ENCODE results near the gene MYDGF.

The MYDGF gene

DNA sequence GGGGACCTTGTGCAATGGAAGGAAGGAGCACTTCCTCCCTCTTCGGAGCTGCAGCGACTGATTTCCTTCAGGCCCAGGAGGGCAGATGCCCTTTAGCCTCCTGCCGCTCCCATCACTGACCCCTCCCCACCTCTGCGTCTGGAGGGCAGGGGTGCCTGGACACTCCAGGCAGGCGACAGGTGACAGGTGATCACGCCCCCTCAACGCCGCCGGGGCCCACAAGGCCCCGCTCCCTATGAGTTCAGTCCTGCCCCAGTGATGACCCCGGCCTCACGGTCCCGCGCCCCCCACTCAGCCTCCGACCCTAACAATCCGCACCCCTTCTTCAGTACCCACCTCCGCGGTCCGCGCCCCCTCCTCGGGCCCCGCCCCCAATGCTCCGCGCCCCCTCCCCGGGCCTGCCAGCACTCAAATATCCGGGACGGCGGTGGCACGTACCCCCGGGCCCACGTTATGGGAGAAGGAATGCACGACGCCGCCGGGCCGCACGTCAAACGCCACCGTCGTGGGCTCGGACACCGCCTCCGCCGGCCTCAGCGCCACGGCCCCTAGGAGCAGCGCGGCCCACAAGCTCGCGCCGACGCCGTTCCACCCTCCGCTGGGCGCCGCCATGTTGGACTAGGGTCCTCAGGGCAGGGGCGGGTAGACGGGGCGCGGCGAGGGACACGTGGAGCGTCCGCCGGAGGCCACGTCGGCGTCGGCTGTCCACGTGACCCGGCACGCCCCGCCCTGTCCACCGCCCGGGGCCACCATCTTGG, at the start of gene MYDGF (continued):
- TF ChIP-seq ZNF184 (tag by site-specific recombination; IDR thresholded peaks at IDR 0.05) (no peak), ZNF23 (tag by site-specific recombination; IDR thresholded peaks at IDR 0.05; ENCODE audit: borderline replicate concordance) (no peak), ZNF571 (tag by site-specific recombination; IDR thresholded peaks at IDR 0.05) (no peak), ZNF623 (tag by site-specific recombination; IDR thresholded peaks at IDR 0.05) (no peak), ZBTB8A (tag by site-specific recombination; IDR thresholded peaks at IDR 0.05) (no peak), ZNF596 (tag by site-specific recombination; IDR thresholded peaks at IDR 0.05) (no peak), ZNF2 (tag by site-specific recombination; IDR thresholded peaks at IDR 0.05) (no peak; the same call in 1 of the 2 replicates), ZNF132 (tag by site-specific recombination; IDR thresholded peaks at IDR 0.05; ENCODE audit: borderline replicate concordance) (no peak), ZSCAN30 (tag by site-specific recombination; IDR thresholded peaks at IDR 0.05) (peak; percentile 25; the same call in 1 of the 2 replicates), ZBTB17 (tag by site-specific recombination; IDR thresholded peaks at IDR 0.05) (no peak), ZNF266 (tag by site-specific recombination; IDR thresholded peaks at IDR 0.05; ENCODE audit: low read depth) (no peak), HOXA7 (CRISPR knock-in tag; IDR thresholded peaks at IDR 0.05; ENCODE audit: borderline replicate concordance) (no peak), KLF1 (tag by site-specific recombination; IDR thresholded peaks at IDR 0.05) (no peak), ZNF394 (tag by site-specific recombination; IDR thresholded peaks at IDR 0.05; ENCODE audit: borderline replicate concordance) (no peak), ZNF701 (tag by site-specific recombination; IDR thresholded peaks at IDR 0.05) (no peak), ZNF621 (tag by site-specific recombination; IDR thresholded peaks at IDR 0.05) (no peak), ZBTB26 (tag by site-specific recombination; optimal IDR thresholded peaks at IDR 0.05) (peak; percentile 75), ZNF670 (tag by site-specific recombination; IDR thresholded peaks at IDR 0.05; ENCODE audit: low read depth) (no peak), BCL11B (tag by site-specific recombination; IDR thresholded peaks at IDR 0.05; ENCODE audit: low read depth) (no peak), ZNF324 (tag by site-specific recombination; IDR thresholded peaks at IDR 0.05) (no peak)
- TF ChIP-seq, protein P1, sequence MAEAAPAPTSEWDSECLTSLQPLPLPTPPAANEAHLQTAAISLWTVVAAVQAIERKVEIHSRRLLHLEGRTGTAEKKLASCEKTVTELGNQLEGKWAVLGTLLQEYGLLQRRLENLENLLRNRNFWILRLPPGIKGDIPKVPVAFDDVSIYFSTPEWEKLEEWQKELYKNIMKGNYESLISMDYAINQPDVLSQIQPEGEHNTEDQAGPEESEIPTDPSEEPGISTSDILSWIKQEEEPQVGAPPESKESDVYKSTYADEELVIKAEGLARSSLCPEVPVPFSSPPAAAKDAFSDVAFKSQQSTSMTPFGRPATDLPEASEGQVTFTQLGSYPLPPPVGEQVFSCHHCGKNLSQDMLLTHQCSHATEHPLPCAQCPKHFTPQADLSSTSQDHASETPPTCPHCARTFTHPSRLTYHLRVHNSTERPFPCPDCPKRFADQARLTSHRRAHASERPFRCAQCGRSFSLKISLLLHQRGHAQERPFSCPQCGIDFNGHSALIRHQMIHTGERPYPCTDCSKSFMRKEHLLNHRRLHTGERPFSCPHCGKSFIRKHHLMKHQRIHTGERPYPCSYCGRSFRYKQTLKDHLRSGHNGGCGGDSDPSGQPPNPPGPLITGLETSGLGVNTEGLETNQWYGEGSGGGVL (tag by site-specific recombination; IDR thresholded peaks at IDR 0.05), result peak; percentile 51
- TF ChIP-seq, protein P2, sequence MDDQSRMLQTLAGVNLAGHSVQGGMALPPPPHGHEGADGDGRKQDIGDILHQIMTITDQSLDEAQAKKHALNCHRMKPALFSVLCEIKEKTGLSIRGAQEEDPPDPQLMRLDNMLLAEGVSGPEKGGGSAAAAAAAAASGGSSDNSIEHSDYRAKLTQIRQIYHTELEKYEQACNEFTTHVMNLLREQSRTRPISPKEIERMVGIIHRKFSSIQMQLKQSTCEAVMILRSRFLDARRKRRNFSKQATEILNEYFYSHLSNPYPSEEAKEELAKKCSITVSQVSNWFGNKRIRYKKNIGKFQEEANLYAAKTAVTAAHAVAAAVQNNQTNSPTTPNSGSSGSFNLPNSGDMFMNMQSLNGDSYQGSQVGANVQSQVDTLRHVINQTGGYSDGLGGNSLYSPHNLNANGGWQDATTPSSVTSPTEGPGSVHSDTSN (CRISPR knock-in tag; IDR thresholded peaks at IDR 0.05), result peak; percentile 12; the same call in 1 of the 2 replicates
- TF ChIP-seq, protein P3, sequence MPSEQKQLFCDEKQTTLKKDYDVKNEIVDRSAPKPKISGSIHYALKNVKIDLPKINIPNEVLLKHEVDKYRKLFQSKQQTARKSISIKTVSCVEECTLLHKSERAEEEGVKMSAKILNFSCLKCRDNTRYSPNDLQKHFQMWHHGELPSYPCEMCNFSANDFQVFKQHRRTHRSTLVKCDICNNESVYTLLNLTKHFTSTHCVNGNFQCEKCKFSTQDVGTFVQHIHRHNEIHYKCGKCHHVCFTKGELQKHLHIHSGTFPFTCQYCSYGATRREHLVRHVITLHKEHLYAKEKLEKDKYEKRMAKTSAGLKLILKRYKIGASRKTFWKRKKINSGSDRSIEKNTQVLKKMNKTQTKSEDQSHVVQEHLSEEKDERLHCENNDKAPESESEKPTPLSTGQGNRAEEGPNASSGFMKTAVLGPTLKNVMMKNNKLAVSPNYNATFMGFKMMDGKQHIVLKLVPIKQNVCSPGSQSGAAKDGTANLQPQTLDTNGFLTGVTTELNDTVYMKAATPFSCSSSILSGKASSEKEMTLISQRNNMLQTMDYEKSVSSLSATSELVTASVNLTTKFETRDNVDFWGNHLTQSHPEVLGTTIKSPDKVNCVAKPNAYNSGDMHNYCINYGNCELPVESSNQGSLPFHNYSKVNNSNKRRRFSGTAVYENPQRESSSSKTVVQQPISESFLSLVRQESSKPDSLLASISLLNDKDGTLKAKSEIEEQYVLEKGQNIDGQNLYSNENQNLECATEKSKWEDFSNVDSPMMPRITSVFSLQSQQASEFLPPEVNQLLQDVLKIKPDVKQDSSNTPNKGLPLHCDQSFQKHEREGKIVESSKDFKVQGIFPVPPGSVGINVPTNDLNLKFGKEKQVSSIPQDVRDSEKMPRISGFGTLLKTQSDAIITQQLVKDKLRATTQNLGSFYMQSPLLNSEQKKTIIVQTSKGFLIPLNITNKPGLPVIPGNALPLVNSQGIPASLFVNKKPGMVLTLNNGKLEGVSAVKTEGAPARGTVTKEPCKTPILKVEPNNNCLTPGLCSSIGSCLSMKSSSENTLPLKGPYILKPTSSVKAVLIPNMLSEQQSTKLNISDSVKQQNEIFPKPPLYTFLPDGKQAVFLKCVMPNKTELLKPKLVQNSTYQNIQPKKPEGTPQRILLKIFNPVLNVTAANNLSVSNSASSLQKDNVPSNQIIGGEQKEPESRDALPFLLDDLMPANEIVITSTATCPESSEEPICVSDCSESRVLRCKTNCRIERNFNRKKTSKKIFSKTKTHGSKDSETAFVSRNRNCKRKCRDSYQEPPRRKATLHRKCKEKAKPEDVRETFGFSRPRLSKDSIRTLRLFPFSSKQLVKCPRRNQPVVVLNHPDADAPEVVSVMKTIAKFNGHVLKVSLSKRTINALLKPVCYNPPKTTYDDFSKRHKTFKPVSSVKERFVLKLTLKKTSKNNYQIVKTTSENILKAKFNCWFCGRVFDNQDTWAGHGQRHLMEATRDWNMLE (tag by site-specific recombination; conservative IDR thresholded peaks at IDR 0.05; ENCODE audit: low read depth), result no peak
- TF ChIP-seq, protein P4, sequence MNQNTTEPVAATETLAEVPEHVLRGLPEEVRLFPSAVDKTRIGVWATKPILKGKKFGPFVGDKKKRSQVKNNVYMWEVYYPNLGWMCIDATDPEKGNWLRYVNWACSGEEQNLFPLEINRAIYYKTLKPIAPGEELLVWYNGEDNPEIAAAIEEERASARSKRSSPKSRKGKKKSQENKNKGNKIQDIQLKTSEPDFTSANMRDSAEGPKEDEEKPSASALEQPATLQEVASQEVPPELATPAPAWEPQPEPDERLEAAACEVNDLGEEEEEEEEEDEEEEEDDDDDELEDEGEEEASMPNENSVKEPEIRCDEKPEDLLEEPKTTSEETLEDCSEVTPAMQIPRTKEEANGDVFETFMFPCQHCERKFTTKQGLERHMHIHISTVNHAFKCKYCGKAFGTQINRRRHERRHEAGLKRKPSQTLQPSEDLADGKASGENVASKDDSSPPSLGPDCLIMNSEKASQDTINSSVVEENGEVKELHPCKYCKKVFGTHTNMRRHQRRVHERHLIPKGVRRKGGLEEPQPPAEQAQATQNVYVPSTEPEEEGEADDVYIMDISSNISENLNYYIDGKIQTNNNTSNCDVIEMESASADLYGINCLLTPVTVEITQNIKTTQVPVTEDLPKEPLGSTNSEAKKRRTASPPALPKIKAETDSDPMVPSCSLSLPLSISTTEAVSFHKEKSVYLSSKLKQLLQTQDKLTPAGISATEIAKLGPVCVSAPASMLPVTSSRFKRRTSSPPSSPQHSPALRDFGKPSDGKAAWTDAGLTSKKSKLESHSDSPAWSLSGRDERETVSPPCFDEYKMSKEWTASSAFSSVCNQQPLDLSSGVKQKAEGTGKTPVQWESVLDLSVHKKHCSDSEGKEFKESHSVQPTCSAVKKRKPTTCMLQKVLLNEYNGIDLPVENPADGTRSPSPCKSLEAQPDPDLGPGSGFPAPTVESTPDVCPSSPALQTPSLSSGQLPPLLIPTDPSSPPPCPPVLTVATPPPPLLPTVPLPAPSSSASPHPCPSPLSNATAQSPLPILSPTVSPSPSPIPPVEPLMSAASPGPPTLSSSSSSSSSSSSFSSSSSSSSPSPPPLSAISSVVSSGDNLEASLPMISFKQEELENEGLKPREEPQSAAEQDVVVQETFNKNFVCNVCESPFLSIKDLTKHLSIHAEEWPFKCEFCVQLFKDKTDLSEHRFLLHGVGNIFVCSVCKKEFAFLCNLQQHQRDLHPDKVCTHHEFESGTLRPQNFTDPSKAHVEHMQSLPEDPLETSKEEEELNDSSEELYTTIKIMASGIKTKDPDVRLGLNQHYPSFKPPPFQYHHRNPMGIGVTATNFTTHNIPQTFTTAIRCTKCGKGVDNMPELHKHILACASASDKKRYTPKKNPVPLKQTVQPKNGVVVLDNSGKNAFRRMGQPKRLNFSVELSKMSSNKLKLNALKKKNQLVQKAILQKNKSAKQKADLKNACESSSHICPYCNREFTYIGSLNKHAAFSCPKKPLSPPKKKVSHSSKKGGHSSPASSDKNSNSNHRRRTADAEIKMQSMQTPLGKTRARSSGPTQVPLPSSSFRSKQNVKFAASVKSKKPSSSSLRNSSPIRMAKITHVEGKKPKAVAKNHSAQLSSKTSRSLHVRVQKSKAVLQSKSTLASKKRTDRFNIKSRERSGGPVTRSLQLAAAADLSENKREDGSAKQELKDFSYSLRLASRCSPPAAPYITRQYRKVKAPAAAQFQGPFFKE (tag by site-specific recombination; IDR thresholded peaks at IDR 0.05; ENCODE audit: borderline replicate concordance), result no peak
